ENCODE results near the gene HLA-DMA.

GRCh38 chr6:32908897-32909296 lies 44.0 kb downstream of the HLA-DMA start:
- TF ChIP-seq RNF2 (IDR thresholded peaks at IDR 0.05; ENCODE audit: borderline replicate concordance, low read depth, low read length, missing control alignments, poor library complexity, severe bottlenecking) (no peak), POLR2AphosphoS5 (IDR thresholded peaks at IDR 0.05; ENCODE audit: low read depth, low read length) (no peak)

All from H1 (cell line).